ENCODE data around the gene ZNF831.

GRCh38 chr20:59151820-59152219, 11.8 kb upstream of the ZNF831 start:
- TF ChIP-seq CTCF (IDR thresholded peaks at IDR 0.05) (no peak), POLR2A (IDR thresholded peaks at IDR 0.05) (no peak)

Data from lower leg skin (tissue), 3 donors.